22Rv1 (cell line): ENCODE measurements around the gene PRDM2.

Experiments used
- ZFX ChIP-seq: fragments of 450-650 bp; IDR thresholded peaks from 2 replicates; pipeline ENCODE4 v1.6.1; 2017; ENCODE audit warnings: antibody characterized with exemption, borderline replicate concordance
- TF ChIP-seq, protein P1 (sequence below): fragments of 450-650 bp; IDR thresholded peaks from 2 replicates; pipeline ENCODE4 v1.5.1; 2017; ENCODE audit warnings: mild to moderate bottlenecking

DNA sequence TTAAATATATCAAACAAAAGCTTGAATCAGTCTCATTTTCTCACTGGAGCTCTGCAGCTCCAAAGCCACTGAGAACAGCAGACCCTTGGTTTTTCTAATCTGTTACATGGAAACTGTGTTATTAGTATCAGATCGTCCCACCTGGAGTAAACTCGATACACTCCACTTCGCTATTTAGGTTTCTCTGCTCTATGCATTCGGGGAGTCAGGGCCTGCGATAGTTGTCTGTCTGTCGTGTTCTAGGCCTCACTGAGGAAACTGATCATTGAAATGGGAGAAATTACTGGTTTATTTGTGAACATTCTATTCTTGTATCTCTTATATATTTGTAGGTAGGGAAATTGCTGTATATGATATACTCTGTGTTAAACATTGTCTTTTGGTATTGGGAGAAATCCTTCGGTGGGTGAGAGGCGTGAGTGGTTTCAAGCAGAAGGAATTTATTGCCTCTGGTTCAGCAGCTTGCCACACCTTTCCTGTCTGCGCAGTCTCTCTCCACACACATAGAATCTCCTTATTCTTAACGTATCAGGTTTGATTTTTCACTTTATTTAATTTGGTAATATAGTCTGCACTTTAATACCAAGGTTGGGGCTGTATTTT is 8.5 kb downstream of the PRDM2 start:
- TF ChIP-seq, protein P1, sequence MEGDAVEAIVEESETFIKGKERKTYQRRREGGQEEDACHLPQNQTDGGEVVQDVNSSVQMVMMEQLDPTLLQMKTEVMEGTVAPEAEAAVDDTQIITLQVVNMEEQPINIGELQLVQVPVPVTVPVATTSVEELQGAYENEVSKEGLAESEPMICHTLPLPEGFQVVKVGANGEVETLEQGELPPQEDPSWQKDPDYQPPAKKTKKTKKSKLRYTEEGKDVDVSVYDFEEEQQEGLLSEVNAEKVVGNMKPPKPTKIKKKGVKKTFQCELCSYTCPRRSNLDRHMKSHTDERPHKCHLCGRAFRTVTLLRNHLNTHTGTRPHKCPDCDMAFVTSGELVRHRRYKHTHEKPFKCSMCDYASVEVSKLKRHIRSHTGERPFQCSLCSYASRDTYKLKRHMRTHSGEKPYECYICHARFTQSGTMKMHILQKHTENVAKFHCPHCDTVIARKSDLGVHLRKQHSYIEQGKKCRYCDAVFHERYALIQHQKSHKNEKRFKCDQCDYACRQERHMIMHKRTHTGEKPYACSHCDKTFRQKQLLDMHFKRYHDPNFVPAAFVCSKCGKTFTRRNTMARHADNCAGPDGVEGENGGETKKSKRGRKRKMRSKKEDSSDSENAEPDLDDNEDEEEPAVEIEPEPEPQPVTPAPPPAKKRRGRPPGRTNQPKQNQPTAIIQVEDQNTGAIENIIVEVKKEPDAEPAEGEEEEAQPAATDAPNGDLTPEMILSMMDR = no peak
- no peak for TF ChIP-seq ZFX
